LNCaP clone FGC (cell line): ENCODE data around the gene MUC4.
"Not testable (repeated sequence)": the region's sequence is repeated elsewhere in the genome, so short reads cannot be mapped to it uniquely, and the experiment has no call there.

Experiments
- DNase-seq: peaks from one replicate; pipeline ENCODE4 v3.0.0-alpha.2; 2011; ENCODE audit warnings: low read depth
- H3K4me3 ChIP-seq: 2 replicates; pipeline ENCODE4 v1.5.1; 2011; ENCODE audit warnings: mild to moderate bottlenecking, low read depth, low read length, control low read depth
- TF ChIP-seq, protein P1 (sequence below): IDR thresholded peaks from 2 replicates; pipeline ENCODE4 v1.5.1; 2012; ENCODE audit warnings: mild to moderate bottlenecking; ENCODE audit not compliant: control insufficient read depth, insufficient read depth; ENCODE audit errors: extremely low read depth

Gene MUC4

DNA sequence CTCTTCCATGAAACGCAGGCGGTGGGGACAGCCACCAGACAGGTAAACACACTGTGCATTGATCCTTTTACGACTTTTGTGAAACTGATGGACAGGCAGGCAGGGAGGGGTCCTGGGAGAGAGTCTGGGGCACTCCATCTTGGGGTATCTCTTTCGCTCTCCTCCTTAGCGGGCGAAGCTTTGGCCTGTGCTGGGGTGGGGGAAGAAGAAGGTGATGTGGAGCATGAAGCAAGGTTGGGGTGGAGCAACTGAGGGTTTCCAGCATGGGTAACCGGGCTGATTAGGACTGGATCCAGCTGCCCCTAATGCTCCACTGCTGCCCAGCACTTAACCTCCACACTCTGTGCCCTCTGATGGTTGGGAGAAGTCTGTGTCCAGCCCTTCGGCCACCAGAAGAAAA lies 65.4 kb downstream of the MUC4 start:
- TF ChIP-seq, protein P1, sequence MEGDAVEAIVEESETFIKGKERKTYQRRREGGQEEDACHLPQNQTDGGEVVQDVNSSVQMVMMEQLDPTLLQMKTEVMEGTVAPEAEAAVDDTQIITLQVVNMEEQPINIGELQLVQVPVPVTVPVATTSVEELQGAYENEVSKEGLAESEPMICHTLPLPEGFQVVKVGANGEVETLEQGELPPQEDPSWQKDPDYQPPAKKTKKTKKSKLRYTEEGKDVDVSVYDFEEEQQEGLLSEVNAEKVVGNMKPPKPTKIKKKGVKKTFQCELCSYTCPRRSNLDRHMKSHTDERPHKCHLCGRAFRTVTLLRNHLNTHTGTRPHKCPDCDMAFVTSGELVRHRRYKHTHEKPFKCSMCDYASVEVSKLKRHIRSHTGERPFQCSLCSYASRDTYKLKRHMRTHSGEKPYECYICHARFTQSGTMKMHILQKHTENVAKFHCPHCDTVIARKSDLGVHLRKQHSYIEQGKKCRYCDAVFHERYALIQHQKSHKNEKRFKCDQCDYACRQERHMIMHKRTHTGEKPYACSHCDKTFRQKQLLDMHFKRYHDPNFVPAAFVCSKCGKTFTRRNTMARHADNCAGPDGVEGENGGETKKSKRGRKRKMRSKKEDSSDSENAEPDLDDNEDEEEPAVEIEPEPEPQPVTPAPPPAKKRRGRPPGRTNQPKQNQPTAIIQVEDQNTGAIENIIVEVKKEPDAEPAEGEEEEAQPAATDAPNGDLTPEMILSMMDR: no peak
- DNase-seq: no peak
- no peak overlapping the region for H3K4me3 ChIP-seq

DNA sequence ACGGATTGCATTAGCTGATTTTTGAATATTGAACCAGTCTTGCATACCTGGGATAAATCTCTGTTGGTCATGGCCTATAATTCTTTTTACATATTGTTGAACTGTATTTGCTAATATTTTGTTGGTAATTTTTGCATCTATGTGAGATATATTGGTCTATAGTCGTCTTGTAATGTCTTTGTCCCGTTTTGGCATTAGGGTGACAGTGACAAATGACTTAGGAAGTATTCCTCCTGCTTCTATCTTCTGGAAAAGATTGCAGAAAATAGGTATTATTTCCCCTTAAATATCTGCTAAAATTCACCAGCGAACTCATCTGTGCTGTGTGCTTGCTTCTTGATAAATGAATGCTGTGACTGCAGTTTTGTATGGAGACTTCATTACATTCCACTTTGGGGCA lies 67.3 kb downstream of the MUC4 start:
- TF ChIP-seq, protein P1: no peak
- no peak overlapping the region for H3K4me3 ChIP-seq
- DNase-seq: no peak

DNA sequence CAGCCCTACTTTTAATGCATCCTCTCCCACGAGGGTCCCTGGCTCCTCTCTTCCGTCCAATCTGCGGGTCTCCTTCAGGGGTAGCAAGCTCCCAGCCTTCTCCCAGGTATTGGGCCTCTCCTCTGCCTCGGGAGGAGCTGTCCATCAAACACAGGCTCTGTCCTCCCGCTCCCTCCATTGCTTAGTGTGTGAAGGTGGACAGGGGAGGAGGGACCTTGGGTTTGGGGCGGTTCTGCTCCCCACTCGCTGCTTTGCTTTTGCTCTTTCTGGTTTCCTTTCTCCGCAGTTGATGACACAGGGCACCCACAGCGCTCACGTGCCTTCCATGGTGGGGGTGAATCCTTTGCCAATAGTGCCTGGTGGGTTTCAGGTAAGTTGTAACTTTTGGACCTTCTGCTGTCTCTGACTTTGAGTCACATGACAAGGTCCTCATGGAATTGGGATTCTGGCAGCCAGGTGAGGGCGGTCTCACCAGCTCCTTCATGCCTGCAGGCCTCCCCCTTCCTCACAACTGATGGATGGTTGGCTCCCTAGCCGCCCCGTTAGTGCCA lies 72.1 kb downstream of the MUC4 start:
- no peak overlapping the region for H3K4me3 ChIP-seq
- DNase-seq: no peak
- TF ChIP-seq, protein P1: no peak

DNA sequence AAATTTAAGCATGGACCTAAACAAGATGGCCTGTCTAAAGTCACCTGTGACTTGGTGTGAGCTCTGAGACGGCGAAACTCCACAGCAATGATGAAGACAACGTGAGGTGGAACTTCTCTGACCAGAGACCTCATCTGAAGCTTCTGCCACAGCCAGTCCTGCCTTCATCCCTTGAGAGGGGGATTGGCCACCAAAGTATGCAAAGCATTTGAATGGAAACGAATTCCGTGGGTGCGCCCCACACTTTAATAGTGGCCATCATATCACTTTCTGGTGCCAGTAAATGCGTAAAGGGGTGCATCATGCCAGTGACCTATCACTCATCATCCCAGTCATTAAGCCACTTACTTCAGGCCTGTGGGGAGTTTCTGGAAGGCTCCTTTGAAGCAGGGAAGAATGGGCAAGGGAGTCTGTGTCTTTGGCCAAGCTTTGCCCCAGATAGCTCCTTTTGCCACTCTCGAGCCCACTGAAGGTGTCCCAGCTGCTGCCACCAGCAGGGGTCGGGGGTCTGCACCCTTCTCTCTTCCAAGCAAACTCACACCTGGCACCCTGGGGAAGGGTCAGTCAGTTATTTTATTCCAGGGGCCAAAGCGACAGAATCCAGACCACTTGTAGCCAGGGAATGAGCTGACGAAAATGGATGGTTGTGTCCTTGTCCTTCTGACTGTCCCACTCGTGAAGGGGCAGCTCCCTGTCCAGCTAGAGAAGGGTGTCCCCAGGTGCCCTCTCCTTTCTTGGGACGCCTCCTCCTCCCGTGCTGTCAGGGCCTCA lies 73.3 kb downstream of the MUC4 start:
- no peak overlapping the region for H3K4me3 ChIP-seq
- TF ChIP-seq, protein P1: no peak
- no peak for DNase-seq

DNA sequence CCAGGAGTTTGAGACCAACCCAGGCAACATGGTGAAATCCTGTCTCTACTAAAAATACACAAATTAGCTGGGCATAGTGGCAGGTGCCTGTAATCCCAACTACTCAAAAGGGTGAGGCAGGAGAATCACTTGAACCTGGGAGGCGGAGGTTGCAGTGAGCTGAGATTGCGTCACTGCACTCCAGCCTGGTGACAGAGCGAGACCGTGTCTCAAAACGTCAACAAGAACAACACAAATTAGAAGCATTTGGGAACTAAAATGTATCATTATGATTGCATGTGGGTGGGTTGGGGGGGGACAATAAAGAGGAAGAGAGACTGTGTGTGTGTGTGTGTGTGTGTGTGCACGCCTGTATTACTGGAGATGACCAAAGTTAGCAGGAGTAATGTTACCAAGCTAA lies 73.9 kb downstream of the MUC4 start:
- H3K4me3 ChIP-seq, DNase-seq: not testable (repeated sequence)

DNA sequence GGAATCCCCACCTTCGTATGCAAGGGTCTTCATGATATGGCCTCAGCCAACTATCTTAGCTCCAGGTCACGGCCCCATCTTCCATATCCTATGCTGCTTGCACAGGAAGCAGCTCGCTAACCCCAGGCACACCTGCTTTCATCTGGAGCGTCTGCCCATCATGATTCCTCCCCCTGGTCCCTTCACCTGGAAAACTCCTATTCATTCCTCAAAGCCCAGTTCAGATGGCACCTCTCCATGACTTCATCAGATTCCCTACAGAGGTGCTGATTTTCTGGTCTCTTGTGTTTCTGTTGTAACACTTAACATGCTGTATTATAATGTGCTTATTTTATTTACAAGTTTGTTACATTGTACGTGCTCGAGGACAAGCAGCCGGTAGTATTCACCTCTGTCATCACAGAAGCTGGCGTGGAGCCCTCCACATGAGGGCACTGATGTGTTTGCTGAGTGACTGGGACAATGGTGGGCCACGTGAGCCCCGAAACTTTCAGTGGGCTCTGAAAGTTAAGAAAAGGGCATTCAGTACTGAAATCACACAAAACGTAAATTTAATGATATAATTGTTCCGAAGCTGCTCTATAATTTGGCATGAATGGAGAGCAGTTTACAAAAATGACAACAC lies 74.8 kb downstream of the MUC4 start:
- DNase-seq: no peak
- TF ChIP-seq, protein P1: peak; percentile 33
- H3K4me3 ChIP-seq: no peak overlapping the region

DNA sequence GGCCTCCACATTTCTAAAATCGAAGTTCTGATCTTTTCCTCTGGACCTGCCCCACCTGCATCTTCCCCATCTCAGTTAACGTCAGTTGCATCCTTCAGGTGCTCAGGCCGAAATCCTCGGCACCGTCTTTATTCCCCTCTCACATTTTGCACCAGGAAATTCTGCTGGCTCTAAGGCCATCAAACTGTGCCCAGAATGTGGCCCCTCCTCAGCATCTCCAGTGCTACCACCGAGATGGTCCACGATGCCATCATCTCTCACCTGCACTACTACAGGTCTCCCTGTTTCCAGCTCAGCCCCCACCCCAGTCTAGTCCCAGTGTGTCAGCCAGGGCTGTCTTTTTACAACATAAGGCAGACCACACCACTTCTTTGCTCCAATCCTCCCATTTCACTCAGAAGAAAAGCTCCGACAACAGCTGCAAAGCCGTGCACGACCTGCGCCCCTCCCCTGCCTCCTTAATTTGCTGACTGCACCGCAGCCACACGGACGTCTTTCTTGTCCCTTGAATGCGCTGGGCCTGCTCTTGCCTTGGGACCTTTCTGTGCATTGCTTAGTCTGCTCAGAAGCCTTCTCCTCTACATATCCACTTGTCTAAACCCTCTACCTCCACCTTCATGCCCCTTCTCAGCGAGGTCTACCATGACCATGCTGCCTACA lies 76.6 kb downstream of the MUC4 start:
- TF ChIP-seq, protein P1: no peak
- H3K4me3 ChIP-seq: no peak overlapping the region
- no peak for DNase-seq
